HEK293 (cell line): ENCODE measurements around the gene PLSCR3.

Source experiments
- CTCF ChIA-PET: fragments of 350-600 bp; formaldehyde crosslinking; extraction: SDS; loops from one replicate; lab custom pipeline; 2021; ENCODE audit warnings: antibody characterized with exemption; lab: Yijun Ruan, JAX
- POLR2A ChIA-PET: fragments of 300-600 bp; formaldehyde crosslinking; extraction: SDS; loops from one replicate; lab custom pipeline; 2020; ENCODE audit warnings: antibody characterized with exemption, inconsistent platforms; lab: Yijun Ruan, JAX
- H3K27ac ChIP-seq: fragments of 200-500 bp; sonication (Bioruptor generic); 2 replicates; pipeline ENCODE4 v1.5.1; 2014; ENCODE audit warnings: low read depth, low read length, control low read depth, inconsistent platforms; ENCODE audit errors: extremely low read depth
- H3K36me3 ChIP-seq, 2 experiments: fragments of 200-500 bp in 1 of 2; sonication (Bioruptor generic) in 1 of 2; 1 replicate in 1 of 2; 2 replicates in 1 of 2; pipeline ENCODE4 v1.5.1; 2014 to 2017; ENCODE audit warnings: inconsistent platforms in 2 of 2, low read length in 2 of 2; ENCODE audit not compliant: control insufficient read depth in 2 of 2, insufficient read depth in 1 of 2
- H3K4me1 ChIP-seq: fragments of 200-500 bp; sonication (Bioruptor generic); 2 replicates; pipeline ENCODE4 v1.5.1; 2014; ENCODE audit warnings: mild to moderate bottlenecking, low read length, inconsistent platforms; ENCODE audit not compliant: control insufficient read depth, insufficient read depth
- H3K4me3 ChIP-seq: 2 replicates; pipeline ENCODE4 v1.5.1; 2011; ENCODE audit warnings: low read depth, mild to moderate bottlenecking, control low read depth, low read length, moderate library complexity
- H3K9me3 ChIP-seq: fragments of 200-500 bp; sonication (Bioruptor generic); 2 replicates; pipeline ENCODE4 v1.5.1; 2014; ENCODE audit warnings: low read depth, low read length, inconsistent platforms; ENCODE audit not compliant: control insufficient read depth, insufficient read depth
- BCL11B ChIP-seq: fragments of 450-650 bp; formaldehyde crosslinking; IDR thresholded peaks from 2 replicates; pipeline ENCODE4 v1.5.1; 2016; ENCODE audit warnings: low read depth, missing biosample characterization, missing genetic modification characterization
- EGR2 ChIP-seq: fragments of 450-650 bp; formaldehyde crosslinking; IDR thresholded peaks from 2 replicates; pipeline ENCODE4 v1.5.1; 2016; ENCODE audit warnings: low read depth, missing biosample characterization, missing genetic modification characterization
- KLF1 ChIP-seq: fragments of 450-650 bp; formaldehyde crosslinking; IDR thresholded peaks from 2 replicates; pipeline ENCODE4 v1.5.1; 2016; ENCODE audit warnings: missing biosample characterization, missing genetic modification characterization
- KLF16 ChIP-seq: fragments of 450-650 bp; formaldehyde crosslinking; IDR thresholded peaks from 2 replicates; pipeline ENCODE4 v1.5.1; 2017; ENCODE audit warnings: missing biosample characterization, missing genetic modification characterization
- PRDM1 ChIP-seq: fragments of 450-650 bp; formaldehyde crosslinking; IDR thresholded peaks from 2 replicates; pipeline ENCODE4; 2016; ENCODE audit warnings: missing biosample characterization, missing genetic modification characterization
- SALL2 ChIP-seq: fragments of 450-650 bp; formaldehyde crosslinking; IDR thresholded peaks from 2 replicates; pipeline ENCODE4 v1.5.0; 2017; ENCODE audit warnings: missing biosample characterization, mild to moderate bottlenecking, missing genetic modification characterization, borderline replicate concordance
- SCRT1 ChIP-seq: fragments of 450-650 bp; formaldehyde crosslinking; IDR thresholded peaks from 2 replicates; pipeline ENCODE4 v1.5.1; 2016; ENCODE audit warnings: missing biosample characterization, missing genetic modification characterization, borderline replicate concordance
- TCF7L2 ChIP-seq: IDR thresholded peaks from 2 replicates; pipeline ENCODE4 v1.6.1; 2011; ENCODE audit warnings: low read depth, mild to moderate bottlenecking, inconsistent platforms, low read length, moderate library complexity, borderline replicate concordance
- YY1 ChIP-seq: fragments of 450-650 bp; formaldehyde crosslinking; IDR thresholded peaks from 2 replicates; pipeline ENCODE4 v1.5.1; 2018; ENCODE audit warnings: missing biosample characterization, missing genetic modification characterization
- ZBTB20 ChIP-seq: fragments of 450-650 bp; formaldehyde crosslinking; IDR thresholded peaks from 2 replicates; pipeline ENCODE4 v1.5.1; 2016; ENCODE audit warnings: missing biosample characterization, missing genetic modification characterization
- ZBTB44 ChIP-seq: fragments of 450-650 bp; IDR thresholded peaks from 2 replicates; pipeline ENCODE4 v1.5.1; 2018; ENCODE audit warnings: missing biosample characterization, mild to moderate bottlenecking, missing genetic modification characterization
- ZBTB7A ChIP-seq: fragments of 450-650 bp; formaldehyde crosslinking; IDR thresholded peaks from 2 replicates; pipeline ENCODE4 v1.5.1; 2016; ENCODE audit warnings: low read depth, missing biosample characterization, missing genetic modification characterization
- ZFP37 ChIP-seq: fragments of 450-650 bp; formaldehyde crosslinking; IDR thresholded peaks from 2 replicates; pipeline ENCODE4 v1.5.1; 2016; ENCODE audit warnings: missing biosample characterization, missing genetic modification characterization
- ZNF138 ChIP-seq: fragments of 450-650 bp; formaldehyde crosslinking; IDR thresholded peaks from 2 replicates; pipeline ENCODE4 v1.5.1; 2016; ENCODE audit warnings: missing biosample characterization, missing genetic modification characterization, borderline replicate concordance
- ZNF148 ChIP-seq: fragments of 450-650 bp; formaldehyde crosslinking; IDR thresholded peaks from 2 replicates; pipeline ENCODE4 v1.5.0; 2017; ENCODE audit warnings: missing biosample characterization, missing genetic modification characterization, borderline replicate concordance
- ZNF2 ChIP-seq: fragments of 450-650 bp; formaldehyde crosslinking; IDR thresholded peaks from 2 replicates; pipeline ENCODE4 v1.5.1; 2016; ENCODE audit warnings: missing biosample characterization, missing genetic modification characterization
- ZNF23 ChIP-seq: fragments of 450-650 bp; formaldehyde crosslinking; IDR thresholded peaks from 2 replicates; pipeline ENCODE4 v1.5.1; 2016; ENCODE audit warnings: missing biosample characterization, missing genetic modification characterization, borderline replicate concordance
- ZNF248 ChIP-seq: fragments of 450-650 bp; formaldehyde crosslinking; IDR thresholded peaks from 2 replicates; pipeline ENCODE4 v1.5.1; 2017; ENCODE audit warnings: missing biosample characterization, missing genetic modification characterization
- ZNF354C ChIP-seq: fragments of 450-650 bp; formaldehyde crosslinking; IDR thresholded peaks from 2 replicates; pipeline ENCODE4 v1.5.1; 2016; ENCODE audit warnings: missing biosample characterization, missing genetic modification characterization, low read depth, borderline replicate concordance
- ZNF544 ChIP-seq: fragments of 450-650 bp; formaldehyde crosslinking; IDR thresholded peaks from 2 replicates; pipeline ENCODE4 v1.5.0; 2017; ENCODE audit warnings: missing biosample characterization, missing genetic modification characterization
- ZNF548 ChIP-seq: fragments of 450-650 bp; formaldehyde crosslinking; IDR thresholded peaks from 2 replicates; pipeline ENCODE4 v1.5.1; 2016; ENCODE audit warnings: missing biosample characterization, missing genetic modification characterization
- ZNF670 ChIP-seq: fragments of 450-650 bp; formaldehyde crosslinking; IDR thresholded peaks from 2 replicates; pipeline ENCODE4 v1.5.1; 2016; ENCODE audit warnings: missing biosample characterization, missing genetic modification characterization, low read depth
- ZNF791 ChIP-seq: fragments of 450-650 bp; formaldehyde crosslinking; IDR thresholded peaks from 2 replicates; pipeline ENCODE4 v1.5.1; 2016; ENCODE audit warnings: missing biosample characterization, missing genetic modification characterization
- ZNF830 ChIP-seq: fragments of 450-650 bp; IDR thresholded peaks from 2 replicates; pipeline ENCODE4 v1.5.0; 2018; ENCODE audit warnings: missing biosample characterization, missing genetic modification characterization, low read depth, mild to moderate bottlenecking, moderate library complexity
- ZXDB ChIP-seq: fragments of 450-650 bp; formaldehyde crosslinking; IDR thresholded peaks from 2 replicates; pipeline ENCODE4 v1.5.1; 2016; ENCODE audit warnings: missing biosample characterization, missing genetic modification characterization
- TF ChIP-seq, protein P1 (sequence below): fragments of 450-650 bp; formaldehyde crosslinking; IDR thresholded peaks from 2 replicates; pipeline ENCODE4 v1.5.1; 2016; ENCODE audit warnings: missing biosample characterization, missing genetic modification characterization, borderline replicate concordance

Gene PLSCR3

DNA sequence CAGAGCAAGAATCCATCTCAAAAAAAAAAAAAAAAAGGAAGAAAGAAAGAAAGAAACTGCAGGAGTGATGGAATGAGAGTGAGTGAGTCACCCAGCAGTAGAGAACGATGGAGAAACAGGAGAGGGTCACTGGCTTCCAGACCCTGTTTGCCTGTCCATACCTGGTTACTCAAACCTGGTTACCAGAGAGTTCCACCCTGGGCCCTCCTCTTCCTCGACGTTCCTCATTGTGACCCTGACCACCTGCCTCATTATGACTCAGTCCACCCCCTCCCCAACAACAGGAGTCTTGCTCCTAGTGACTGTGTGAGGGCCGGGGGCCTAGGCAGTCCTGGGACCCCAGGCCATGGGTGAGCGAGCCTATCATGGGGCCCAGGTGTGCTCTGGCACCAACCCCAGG lies 34.2 kb upstream of the PLSCR3 start, which contains the start of gene SPEM3:
Gene SPEM3, plus strand, starts transcription at position 301 of the 400 bp plus-strand sequence. Its CDS starts 46 bp downstream, at position 347.
- ChIA-PET POLR2A (interaction anchor here (0.6 to 1.0 kb wide), 2 partner anchors 25 to 69 kb away, joined by 4 to 5 read pairs; partner anchors contain the start of gene TMEM256), CTCF (interaction anchor here (1.1 kb wide), 1 partner anchor 73 kb away, joined by 3 read pairs; the partner anchor contains the start of gene TMEM95)
- H3K4me1 ChIP-seq = no peaks in the 10 kb centered on the region
- no peaks in the 10 kb centered on the region for H3K9me3 ChIP-seq
- H3K27ac ChIP-seq = no peak within 1 kb of the TSS
- no peak within 1 kb of the TSS for H3K4me3 ChIP-seq
- TF ChIP-seq ZBTB20 (tag by site-specific recombination) (no peak), ZFP37 (tag by site-specific recombination) (no peak), ZXDB (tag by site-specific recombination) (no peak), ZNF148 (no peak), EGR2 (no peak), KLF16 (tag by site-specific recombination) (no peak)
- H3K36me3 ChIP-seq = no peaks in the 10 kb centered on the region

DNA sequence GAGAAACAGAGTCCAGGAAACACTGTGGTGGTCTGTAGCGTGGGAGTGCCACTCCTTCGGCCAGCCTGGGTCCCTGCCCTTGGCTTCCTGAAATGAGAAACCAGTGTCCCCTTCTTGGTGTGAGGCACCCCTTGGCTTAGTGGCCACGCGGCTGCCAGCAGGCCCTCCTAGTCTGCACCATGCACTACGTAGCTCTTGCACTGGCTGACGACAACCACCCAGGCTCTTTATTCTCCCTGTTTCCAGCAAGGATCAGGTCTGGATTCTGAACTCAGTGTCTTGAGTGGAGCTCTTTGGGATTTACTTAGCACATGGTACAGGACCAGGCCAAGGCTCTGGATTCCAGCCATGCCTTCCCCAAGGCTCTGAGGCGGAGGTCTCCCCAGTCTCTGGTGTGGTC lies 33.2 kb upstream of the PLSCR3 start:
- H3K9me3 ChIP-seq = no peaks in the 10 kb centered on the region
- H3K36me3 ChIP-seq = no peaks in the 10 kb centered on the region
- no peak overlapping the region for H3K4me3 ChIP-seq
- H3K27ac ChIP-seq = no peak overlapping the region
- ChIA-PET POLR2A (no interaction called here), CTCF (no interaction called here)
- H3K4me1 ChIP-seq = no peaks in the 10 kb centered on the region
- TF ChIP-seq YY1 (no peak), ZNF2 (tag by site-specific recombination) (no peak), ZBTB7A (tag by site-specific recombination) (no peak), ZNF548 (no peak), ZNF23 (tag by site-specific recombination) (no peak), BCL11B (tag by site-specific recombination) (no peak), ZNF544 (tag by site-specific recombination) (no peak), PRDM1 (tag by site-specific recombination) (no peak)
- TF ChIP-seq, protein P1, sequence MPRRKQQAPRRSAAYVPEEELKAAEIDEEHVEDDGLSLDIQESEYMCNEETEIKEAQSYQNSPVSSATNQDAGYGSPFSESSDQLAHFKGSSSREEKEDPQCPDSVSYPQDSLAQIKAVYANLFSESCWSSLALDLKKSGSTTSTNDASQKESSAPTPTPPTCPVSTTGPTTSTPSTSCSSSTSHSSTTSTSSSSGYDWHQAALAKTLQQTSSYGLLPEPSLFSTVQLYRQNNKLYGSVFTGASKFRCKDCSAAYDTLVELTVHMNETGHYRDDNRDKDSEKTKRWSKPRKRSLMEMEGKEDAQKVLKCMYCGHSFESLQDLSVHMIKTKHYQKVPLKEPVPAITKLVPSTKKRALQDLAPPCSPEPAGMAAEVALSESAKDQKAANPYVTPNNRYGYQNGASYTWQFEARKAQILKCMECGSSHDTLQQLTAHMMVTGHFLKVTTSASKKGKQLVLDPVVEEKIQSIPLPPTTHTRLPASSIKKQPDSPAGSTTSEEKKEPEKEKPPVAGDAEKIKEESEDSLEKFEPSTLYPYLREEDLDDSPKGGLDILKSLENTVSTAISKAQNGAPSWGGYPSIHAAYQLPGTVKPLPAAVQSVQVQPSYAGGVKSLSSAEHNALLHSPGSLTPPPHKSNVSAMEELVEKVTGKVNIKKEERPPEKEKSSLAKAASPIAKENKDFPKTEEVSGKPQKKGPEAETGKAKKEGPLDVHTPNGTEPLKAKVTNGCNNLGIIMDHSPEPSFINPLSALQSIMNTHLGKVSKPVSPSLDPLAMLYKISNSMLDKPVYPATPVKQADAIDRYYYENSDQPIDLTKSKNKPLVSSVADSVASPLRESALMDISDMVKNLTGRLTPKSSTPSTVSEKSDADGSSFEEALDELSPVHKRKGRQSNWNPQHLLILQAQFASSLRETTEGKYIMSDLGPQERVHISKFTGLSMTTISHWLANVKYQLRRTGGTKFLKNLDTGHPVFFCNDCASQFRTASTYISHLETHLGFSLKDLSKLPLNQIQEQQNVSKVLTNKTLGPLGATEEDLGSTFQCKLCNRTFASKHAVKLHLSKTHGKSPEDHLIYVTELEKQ = no peak

DNA sequence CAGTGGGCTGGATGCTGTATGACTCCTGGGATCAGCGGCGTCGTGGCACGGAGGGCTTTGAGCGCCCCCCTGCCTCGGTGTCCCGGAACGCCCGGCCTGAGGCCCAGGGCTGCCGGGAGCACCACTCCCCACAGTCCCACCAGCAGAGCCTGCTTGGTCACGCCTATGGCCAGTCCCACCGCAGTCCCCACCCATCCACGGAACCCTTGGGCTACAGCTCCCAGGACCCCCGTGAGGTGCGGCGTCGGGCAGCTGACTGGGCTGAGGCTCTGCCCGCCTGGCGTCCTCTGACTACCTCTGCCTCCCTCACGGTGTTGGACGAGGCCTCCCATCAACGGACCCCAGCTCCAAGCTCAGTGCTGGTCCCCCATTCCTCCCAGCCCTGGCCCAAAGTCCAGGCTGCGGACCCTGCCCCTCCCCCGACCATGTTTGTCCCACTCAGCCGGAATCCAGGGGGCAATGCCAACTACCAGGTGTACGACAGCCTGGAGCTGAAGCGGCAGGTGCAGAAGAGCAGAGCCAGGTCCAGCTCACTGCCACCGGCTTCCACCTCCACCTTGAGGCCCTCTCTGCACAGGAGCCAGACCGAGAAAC lies 32.7 kb upstream of the PLSCR3 start:
- no peak overlapping the region for H3K27ac ChIP-seq
- no peaks in the 10 kb centered on the region for H3K36me3 ChIP-seq
- ChIA-PET CTCF (no interaction called here), POLR2A (no interaction called here)
- no peak overlapping the region for H3K4me3 ChIP-seq
- H3K4me1 ChIP-seq = no peaks in the 10 kb centered on the region
- H3K9me3 ChIP-seq = no peaks in the 10 kb centered on the region
- no peak for TF ChIP-seq TCF7L2
- no peak for TF ChIP-seq SALL2 (tag by site-specific recombination)
- no peak for TF ChIP-seq KLF1
- no peak for TF ChIP-seq ZNF248 (tag by site-specific recombination)
- TF ChIP-seq ZNF791 (tag by site-specific recombination) = no peak
- no peak for TF ChIP-seq SCRT1 (tag by site-specific recombination)
- no peak for TF ChIP-seq BCL11B (tag by site-specific recombination)
- TF ChIP-seq ZNF138 = no peak
- TF ChIP-seq ZBTB44 = no peak
- TF ChIP-seq ZNF830 (tag by site-specific recombination) = no peak
- TF ChIP-seq ZNF670 (tag by site-specific recombination) = no peak
- TF ChIP-seq ZNF354C = no peak
